ENCODE measurements around the gene ACIN1. TPM values are rescaled to one million over a fixed set of nuclear protein-coding genes. Genes with fewer than 3 reads are reported as not detected.

Gene ACIN1
- total and polyA plus RNA-seq, 9 of the 15 experiments (the other 6 are each of a cell fraction or from before 2014, with no cell fraction given): 5.0 to 196 (median 129) TPM

DNA sequence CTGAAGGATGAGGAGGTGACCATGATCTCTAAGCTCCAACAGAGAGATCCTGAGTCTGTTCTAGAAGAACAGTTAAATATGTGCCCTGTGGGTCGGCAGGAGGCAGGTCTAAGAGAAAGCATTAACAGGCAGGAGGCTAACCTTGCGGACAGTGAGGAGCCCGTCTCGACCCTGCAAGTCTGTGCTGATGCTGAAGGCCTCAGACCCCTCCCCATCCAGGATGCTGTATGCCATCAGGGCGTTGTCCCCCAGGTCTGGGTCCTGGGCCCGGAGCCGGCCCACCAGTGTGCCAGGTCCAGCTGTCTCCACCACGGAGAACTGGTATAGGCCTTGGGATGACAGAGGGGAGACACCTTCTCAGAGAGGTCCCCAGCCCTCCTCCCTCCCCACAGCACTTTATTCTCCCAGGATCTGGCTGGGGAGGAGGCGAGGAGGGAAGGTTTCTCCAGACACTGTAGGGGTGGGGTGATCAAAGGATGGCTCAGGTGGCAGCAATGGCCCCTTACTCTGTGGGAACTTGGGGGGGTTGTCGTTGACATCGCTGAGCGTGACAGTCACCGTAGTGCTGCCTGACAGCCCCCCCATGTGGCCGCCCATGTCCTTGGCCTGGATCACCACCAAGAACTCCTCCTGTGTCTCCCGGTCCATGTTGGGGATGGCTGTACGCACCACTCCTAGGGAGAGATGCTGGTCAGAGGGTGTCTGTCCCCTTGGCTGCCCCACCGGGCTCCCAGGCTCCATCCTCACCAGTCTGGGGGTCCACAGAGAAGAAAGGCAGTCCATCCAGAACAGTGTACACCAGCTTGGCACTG is 40.7 kb downstream of the ACIN1 start (continued):
- TF ChIP-seq HDAC8 (tag; IDR thresholded peaks at IDR 0.05): no peak
- TF ChIP-seq, protein P1, sequence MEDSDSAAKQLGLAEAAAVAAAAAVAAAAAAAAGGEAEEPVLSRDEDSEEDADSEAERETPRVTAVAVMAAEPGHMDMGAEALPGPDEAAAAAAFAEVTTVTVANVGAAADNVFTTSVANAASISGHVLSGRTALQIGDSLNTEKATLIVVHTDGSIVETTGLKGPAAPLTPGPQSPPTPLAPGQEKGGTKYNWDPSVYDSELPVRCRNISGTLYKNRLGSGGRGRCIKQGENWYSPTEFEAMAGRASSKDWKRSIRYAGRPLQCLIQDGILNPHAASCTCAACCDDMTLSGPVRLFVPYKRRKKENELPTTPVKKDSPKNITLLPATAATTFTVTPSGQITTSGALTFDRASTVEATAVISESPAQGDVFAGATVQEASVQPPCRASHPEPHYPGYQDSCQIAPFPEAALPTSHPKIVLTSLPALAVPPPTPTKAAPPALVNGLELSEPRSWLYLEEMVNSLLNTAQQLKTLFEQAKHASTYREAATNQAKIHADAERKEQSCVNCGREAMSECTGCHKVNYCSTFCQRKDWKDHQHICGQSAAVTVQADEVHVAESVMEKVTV (CRISPR knock-in tag; IDR thresholded peaks at IDR 0.05): peak; percentile 63; the same call in 1 of the 2 replicates
- TF ChIP-seq ARID2 (IDR thresholded peaks at IDR 0.05): peak; percentile 60; the same call in 1 of the 2 replicates
- TF ChIP-seq KLF13 (tag; IDR thresholded peaks at IDR 0.05; ENCODE audit: borderline replicate concordance, low read depth): no peak
- TF ChIP-seq HNRNPK (IDR thresholded peaks at IDR 0.05; ENCODE audit: low read depth, low read length, poor library complexity, severe bottlenecking): no peak
- TF ChIP-seq ZNF12 (CRISPR knock-in tag; IDR thresholded peaks at IDR 0.05): no peak
- no peak for TF ChIP-seq NEUROD1 (IDR thresholded peaks at IDR 0.05; ENCODE audit: borderline replicate concordance, low read depth, low read length, partially characterized antibody)
- no peak for TF ChIP-seq RNF2 (IDR thresholded peaks at IDR 0.05)
- TF ChIP-seq CBX2 (IDR thresholded peaks at IDR 0.05; ENCODE audit: insufficient read depth, low read length, poor library complexity, severe bottlenecking): no peak
- TF ChIP-seq PURB (CRISPR knock-in tag; IDR thresholded peaks at IDR 0.05; ENCODE audit: low read depth): no peak
- no peak for TF ChIP-seq ILF3 (IDR thresholded peaks at IDR 0.05; ENCODE audit: borderline replicate concordance)
- TF ChIP-seq TCFL5 (CRISPR knock-in tag; conservative IDR thresholded peaks at IDR 0.05): no peak
- TF ChIP-seq, protein P2, sequence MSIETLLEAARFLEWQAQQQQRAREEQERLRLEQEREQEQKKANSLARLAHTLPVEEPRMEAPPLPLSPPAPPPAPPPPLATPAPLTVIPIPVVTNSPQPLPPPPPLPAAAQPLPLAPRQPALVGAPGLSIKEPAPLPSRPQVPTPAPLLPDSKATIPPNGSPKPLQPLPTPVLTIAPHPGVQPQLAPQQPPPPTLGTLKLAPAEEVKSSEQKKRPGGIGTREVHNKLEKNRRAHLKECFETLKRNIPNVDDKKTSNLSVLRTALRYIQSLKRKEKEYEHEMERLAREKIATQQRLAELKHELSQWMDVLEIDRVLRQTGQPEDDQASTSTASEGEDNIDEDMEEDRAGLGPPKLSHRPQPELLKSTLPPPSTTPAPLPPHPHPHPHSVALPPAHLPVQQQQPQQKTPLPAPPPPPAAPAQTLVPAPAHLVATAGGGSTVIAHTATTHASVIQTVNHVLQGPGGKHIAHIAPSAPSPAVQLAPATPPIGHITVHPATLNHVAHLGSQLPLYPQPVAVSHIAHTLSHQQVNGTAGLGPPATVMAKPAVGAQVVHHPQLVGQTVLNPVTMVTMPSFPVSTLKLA (conservative IDR thresholded peaks at IDR 0.05): 0 out of 4 replicates have a peak, but pooled peaks of 1 of the 2 experiments have one; percentile 39
- no peak for TF ChIP-seq HOXB6 (CRISPR knock-in tag; IDR thresholded peaks at IDR 0.05; ENCODE audit: borderline replicate concordance)
- no peak for TF ChIP-seq ZNF384 (IDR thresholded peaks at IDR 0.05; ENCODE audit: low read depth, low read length)
- TF ChIP-seq SMC3 (conservative IDR thresholded peaks at IDR 0.05; ENCODE audit: insufficient read depth, low read depth, low read length): peak; percentile 86
- TF ChIP-seq, protein P3, sequence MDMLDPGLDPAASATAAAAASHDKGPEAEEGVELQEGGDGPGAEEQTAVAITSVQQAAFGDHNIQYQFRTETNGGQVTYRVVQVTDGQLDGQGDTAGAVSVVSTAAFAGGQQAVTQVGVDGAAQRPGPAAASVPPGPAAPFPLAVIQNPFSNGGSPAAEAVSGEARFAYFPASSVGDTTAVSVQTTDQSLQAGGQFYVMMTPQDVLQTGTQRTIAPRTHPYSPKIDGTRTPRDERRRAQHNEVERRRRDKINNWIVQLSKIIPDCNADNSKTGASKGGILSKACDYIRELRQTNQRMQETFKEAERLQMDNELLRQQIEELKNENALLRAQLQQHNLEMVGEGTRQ (CRISPR knock-in tag; IDR thresholded peaks at IDR 0.05): no peak
- TF ChIP-seq CC2D1A (IDR thresholded peaks at IDR 0.05): peak; percentile 64; the same call in 1 of the 2 replicates
- TF ChIP-seq HMG20A (CRISPR knock-in tag; conservative IDR thresholded peaks at IDR 0.05): no peak
- no peak for TF ChIP-seq HNRNPLL (IDR thresholded peaks at IDR 0.05; ENCODE audit: low read depth, low read length, poor library complexity, severe bottlenecking)
- TF ChIP-seq, protein P4, sequence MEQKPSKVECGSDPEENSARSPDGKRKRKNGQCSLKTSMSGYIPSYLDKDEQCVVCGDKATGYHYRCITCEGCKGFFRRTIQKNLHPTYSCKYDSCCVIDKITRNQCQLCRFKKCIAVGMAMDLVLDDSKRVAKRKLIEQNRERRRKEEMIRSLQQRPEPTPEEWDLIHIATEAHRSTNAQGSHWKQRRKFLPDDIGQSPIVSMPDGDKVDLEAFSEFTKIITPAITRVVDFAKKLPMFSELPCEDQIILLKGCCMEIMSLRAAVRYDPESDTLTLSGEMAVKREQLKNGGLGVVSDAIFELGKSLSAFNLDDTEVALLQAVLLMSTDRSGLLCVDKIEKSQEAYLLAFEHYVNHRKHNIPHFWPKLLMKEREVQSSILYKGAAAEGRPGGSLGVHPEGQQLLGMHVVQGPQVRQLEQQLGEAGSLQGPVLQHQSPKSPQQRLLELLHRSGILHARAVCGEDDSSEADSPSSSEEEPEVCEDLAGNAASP (IDR thresholded peaks at IDR 0.05): no peak
- no peak for TF ChIP-seq ZNF124 (CRISPR knock-in tag; IDR thresholded peaks at IDR 0.05)
- no peak for TF ChIP-seq NFRKB (IDR thresholded peaks at IDR 0.05; ENCODE audit: low read depth)

Data from K562 (cell line).